EL (cell line): ENCODE measurements around the gene RNF11.
"Not testable (repeated sequence)": the region's sequence is repeated elsewhere in the genome, so short reads cannot be mapped to it uniquely, and the experiment has no call there.

Experiments used
- DNase-seq: peaks from one replicate; pipeline ENCODE4 v3.0.0-alpha.2; 2016

Gene RNF11, protein sequence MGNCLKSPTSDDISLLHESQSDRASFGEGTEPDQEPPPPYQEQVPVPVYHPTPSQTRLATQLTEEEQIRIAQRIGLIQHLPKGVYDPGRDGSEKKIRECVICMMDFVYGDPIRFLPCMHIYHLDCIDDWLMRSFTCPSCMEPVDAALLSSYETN

DNA sequence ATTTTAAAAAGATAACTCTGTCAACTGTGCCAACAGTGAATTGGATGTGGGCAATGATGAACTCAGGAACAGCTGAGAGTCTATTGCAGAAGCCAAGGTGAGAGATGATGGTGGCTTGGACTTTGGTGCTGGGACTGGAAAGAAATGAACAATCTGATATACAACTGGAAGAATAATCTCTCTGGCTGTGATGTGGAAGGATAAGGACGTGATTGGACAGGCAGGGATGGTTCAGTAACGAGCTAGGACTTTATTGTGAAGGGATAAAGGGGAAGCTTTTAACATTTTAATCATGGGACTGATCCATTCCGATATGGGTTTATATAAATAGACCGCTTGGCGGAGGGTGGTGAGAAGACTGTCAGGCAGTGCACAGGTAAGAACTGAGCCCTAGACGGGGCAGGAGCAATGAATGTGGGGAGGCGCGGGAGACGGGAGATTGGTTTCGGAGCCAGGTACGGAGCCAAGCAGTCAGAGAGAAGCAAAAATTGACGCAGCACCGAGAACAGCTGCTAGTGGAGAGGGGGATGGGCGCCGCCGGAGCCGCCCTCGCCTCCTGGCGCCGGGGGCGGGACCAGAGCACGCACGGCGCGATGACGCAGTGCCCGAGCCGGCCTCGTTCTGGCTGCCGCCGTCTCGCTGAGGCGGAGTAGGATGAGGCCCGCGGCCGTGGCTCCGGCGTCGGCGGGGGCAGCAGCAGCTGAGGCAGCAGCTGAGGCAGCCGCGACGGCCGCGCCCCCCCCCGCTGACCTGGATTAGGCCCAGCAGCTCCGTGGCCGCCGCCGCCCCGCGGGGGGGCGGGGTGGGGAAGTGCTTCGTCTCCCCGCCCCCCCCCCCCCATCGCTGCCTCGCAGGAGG lies at the start of gene RNF11:
RNF11 (plus strand) TSS at position 601 of the 858 bp plus-strand sequence. CDS start 484 bp downstream, outside the sequence.
- DNase-seq: peak; percentile 90

DNA sequence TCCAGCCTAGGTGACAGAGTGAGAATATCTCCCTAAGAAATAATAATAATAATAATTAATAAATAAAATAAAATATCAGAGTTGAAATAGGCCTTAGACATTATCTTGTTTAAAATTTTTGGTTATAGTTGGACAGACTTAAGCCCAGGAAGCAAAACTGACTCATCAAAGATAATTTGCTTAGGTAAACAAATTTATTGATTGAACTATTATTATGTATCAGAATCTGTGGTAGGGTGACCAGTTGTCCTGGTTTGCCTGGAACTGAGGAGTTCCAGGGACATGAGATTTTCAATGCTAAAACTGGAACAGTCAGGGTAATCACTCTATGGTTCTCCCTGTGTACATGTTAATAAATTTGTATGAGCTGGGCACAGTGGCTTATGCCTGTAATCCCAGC lies 47.8 kb upstream of the RNF11 start:
- no peak for DNase-seq

DNA sequence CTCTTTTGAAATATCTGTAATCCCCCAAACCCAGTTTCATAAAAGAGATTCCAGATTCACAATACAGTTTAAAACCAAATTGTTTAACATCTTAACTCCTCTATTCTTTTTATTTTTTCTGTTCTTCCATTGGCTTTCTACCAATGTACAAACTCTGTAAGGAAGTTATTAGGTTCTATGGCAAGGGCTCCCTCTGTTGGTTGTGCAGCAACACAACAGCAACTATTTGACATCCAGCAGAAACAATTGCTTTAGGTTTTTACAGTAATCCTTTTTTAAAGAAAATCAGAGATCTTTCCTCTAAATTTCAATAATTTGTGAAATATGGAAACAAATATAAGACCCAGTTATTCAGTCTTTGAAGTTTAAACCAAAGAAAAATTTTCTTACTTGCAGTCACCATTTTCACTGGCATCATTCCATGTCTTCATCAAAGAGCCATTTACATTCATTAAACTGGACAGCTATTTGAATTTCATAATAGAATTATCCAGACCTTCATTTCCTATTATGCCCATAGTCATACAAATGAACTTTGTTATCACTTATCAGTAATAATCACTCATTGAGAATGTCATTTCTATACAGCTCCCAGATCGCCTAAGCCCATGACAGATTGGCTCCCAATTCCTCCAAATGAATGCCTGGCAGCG lies 46.5 kb upstream of the RNF11 start:
- peak; percentile 68 for DNase-seq

DNA sequence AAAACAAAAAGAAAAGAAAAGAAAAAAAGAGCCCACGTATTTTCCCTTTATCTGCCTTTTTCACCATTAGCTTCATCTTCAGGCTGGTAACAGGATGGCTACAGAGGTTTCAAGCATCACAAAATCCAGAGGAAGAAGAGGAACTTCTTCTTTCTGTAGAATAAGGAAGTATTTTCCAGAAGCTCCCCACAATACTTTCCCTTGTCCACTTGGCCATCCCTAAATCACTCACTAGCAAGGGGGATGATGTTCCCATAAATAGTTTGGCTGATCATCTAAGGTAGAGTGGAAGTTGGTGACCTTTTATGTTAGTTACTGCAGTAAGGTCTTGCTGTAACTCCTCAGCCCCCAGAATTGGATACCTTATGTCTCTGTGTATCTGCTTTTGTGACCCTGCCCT lies 45.1 kb upstream of the RNF11 start:
- DNase-seq: no peak

DNA sequence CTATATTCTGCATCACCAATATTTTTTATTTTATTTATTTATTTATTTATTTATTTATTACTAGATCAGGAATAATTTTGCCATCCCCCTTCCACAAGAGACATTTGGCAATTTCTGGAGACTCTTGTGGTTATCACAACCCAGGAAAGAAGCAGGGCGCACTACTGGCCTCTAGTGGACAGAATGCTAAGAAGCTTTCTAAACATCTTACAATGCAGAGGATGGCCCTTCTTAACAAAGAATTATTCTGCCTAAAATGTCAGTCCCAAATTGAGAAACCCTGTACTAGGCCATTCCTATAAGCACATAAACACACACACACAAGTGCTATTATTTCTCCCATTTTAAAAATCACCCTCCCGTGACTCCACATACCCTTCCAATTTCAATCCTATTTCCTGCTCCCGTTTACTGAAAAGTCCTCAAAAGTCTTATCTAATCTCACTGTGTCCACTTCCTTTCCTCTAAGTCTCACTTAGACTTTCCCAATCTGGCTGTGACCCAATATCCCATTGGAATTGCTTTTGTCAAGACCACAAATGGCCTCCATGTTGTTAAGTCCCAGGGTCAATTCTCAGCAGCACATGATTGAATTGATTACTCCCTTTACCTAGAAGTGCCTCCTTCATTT lies 43.7 kb upstream of the RNF11 start:
- DNase-seq: peak; percentile 76

DNA sequence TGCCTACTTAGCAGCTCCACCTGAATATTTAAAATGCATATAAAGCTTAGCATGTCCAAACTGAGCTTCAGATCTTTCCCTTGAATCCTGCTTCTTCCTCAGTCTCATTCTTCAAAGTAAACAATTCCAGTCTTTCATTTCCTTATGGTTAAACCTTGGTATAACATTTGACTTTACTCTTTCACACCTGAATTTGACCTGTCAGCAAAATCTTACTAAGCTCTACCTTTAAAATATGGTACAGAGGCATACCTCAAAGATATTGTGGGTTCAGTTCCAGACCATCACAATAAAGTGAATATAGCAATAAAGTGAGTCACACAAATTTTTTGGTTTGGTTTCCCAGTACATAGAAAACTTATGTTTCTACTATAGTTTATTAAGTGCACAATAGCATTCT lies 42.5 kb upstream of the RNF11 start:
- no peak for DNase-seq

DNA sequence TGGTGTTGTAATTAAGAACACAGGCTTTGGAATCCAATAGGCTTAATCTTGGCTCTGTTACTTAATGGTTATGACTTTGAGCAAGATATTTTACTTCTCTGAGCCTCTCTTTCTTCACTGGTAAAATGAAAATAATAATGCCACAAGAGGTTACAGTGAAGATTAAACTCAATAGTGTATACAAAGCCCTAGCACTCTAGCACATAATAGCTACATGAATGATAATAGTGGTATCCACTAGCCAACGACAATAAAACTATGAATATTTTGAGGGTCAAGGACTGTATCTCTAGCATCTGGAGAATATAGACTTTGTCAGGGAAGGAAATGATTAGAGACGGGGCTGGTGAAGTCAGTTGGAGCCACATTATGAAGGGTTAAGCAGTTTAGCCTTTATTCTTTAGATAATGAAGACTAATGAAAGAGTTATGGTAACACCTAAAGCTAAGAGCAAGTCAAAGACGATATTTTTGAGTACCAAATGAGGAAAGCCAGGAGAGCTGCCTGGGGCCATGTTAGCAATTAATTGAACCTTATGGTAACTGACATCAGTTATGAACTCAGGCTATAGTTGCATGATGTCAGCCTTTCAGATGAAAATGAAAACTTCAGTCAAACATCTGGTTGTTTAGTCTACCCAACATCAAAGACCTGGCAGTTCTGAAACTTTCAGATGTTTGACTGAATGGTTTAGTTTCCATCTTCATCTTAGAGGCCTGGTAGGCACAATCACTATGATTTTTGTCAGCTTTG lies 32.8 kb upstream of the RNF11 start:
- DNase-seq: no peak

DNA sequence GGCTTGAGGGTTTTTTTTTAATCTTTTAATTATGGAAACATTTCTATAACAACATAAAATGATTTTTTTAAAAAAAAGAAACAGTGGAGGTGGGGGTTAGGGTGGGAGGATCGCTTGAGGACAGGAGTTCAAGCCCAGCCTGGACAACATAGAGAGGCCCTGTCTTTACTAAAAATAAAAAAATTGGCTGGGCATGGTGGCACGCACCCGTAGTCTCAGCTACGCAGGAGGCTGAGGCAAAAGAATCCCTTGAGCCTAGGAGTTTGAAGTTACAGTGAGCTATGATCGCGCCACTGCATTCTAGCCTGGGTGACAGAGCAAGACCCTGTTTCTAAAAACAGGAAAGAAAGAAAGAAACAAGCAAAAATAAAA lies 32.2 kb upstream of the RNF11 start:
- no peak for DNase-seq

DNA sequence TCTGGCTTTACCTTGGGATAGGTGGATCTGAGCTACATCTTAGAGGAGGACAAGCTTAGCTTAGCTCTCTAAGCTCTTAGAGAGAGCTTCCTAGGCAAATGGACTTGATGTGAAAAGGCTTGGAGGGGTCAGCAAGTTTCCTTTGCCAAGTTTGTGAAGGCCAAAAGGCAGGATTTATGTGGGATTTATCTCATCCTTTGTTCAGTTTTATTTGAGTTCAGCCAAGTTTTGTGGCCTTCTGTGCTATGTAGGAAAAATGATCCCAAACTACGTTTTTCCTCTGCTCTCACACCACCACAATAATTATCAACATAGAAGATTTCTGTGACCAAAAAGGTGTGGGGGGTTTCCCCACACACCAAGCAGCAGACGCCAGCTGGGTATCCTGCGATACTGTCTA lies 26.0 kb upstream of the RNF11 start:
- DNase-seq: no peak

DNA sequence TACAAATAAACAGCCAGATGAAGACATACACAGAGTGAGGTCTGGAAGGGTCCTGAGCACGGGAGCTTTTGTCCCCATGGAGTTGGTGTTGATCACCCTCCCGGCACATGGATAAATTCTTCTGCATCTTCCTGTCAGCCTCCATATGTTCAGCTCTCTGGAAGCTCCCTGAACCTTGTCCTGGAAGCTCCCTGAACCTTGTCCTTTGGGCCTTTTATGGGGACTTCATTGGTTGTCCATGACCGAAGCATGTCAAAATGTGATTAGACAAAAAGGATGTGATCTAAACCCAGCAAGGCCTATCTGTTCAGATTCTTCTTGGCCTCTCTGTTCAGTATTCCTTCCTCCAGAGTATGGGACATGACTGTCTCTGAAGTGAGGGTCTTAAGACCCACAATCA lies 25.4 kb upstream of the RNF11 start:
- DNase-seq: no peak

DNA sequence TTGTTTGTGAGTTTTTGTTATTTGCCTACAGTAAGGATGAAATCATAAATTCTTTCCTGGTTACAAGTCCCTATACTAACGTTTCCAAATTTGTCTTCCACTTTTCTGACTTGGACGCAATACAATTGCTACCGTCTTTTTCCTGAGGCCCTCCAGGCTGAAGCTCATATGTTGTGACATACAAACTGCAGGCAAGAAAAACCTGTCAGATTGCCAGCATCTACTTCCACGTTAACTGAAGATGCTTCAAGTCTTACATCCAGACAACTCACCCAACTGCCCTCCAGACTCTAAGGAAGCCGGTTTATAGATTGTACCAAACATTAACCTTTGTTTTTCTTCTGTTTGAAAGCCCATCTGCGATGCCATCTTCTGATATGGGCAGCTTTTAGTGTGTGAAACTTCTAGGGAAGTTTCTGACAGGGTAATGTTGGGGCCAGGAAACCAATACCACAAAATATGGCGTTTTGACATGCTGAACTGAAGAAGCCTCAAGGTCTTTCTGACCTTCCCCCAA lies 21.4 kb upstream of the RNF11 start:
- DNase-seq: peak; percentile 81

DNA sequence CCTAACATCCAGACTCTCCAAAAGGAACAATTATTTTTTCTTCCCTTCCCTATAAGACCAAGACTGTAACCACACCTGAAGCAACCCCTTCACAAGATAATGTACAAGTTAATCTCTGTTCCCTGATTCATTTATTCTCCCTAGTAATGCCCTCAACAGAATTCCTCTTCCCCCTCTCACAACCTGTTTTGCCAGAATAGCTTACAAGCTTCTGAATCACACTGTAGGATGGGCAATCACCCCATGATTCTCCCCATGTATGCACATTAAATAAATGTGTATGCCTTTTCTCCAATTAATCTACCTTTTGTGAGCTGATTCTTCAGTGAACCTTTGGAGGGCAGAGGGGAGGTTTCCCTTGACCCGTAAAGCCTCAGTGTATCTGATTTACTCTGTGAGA lies 20.9 kb upstream of the RNF11 start:
- DNase-seq: peak; percentile 27

DNA sequence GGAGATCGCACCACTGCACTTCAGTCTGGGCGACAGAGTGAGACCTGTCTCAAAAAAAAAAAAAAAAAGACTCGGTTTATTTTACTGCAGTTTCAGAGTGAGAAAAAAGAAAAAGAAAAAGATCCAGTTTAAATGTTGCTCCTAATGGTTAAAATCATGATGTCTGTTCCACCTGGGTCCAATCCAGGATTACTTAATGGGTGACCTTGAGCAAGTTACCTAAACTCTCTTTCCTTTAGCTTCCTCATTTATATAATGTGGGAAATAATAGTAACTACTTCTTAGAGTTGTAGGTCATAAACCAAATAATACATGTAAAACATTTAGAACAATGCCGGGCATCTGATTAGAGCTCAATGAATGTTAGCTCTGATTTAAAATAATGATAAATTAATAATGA lies 19.4 kb upstream of the RNF11 start:
- DNase-seq: no peak

DNA sequence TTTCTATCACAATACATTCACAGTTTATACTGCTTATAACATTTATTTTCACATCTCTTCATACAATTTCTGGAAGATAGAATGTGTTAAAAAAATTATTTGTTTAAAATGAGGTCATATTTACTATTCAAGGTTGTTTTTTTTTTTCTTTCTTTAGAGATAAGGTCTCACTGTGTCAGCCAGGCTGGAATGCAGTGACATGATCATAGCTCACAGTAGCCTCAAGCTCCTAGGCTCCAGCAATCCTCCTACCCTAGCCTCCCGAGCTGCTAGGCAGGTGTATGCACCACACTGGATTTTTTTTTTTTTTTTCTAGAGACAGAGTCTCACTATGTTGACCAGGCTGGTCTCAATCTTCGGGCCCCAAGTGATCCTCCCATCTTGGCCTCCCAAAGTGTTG lies 19.0 kb upstream of the RNF11 start:
- no peak for DNase-seq

DNA sequence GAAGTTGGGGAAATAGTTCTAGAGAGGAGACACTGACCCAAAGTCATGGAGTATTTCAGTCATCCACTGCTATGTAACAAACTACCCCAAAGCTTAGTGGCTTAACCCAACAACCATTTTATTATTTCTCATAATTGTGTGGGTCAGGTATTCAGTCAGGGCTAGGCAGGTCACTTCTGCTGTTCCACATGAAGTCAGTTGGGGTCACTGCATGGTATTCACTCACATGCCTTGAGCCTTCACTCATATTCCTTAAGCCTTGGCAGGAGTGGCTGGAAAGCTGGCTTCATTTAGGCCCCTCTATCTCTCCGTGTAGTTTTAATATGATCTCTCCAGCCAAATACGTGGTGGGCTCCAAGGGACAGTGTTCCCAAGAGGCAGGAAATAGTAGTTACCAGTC lies 17.5 kb upstream of the RNF11 start:
- no peak for DNase-seq

DNA sequence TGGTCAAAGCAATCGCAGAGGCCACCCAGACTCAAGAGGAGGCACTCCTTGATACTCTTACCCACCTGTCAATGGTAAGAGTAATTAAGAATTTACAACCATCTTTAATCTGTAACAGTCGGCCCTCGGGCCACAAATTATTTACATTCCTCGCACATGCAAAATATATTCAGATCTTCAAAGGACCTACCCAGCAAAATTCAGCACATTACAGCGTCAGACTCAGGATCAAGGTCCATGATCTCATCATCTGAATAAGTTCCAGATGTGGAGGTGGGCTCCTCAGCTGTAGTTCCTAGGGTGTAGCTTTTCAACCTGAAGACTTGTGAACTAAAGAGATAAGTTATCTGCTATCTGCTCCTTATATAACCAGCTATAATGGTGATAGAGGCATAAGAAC lies 17.1 kb upstream of the RNF11 start:
- no peak for DNase-seq

DNA sequence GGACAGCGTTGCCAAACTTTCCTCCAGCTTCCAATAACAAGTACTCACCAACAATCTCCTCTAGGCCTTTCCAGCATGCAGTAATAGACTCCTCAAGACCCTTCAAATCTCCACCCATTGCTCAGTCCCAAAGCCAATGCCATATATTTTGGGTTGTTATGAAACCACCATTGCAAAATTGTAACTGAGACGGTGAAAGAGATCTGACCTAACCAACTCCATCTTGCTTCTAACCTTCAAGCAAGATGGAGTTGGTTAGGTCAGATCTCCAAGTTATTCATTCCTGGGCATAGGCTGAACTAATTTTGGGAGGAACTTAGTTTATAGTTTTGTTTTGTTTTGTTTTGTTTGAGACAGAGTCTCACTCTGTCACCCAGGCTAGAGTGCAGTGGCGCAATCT lies 14.5 kb upstream of the RNF11 start:
- not testable (repeated sequence) for DNase-seq

DNA sequence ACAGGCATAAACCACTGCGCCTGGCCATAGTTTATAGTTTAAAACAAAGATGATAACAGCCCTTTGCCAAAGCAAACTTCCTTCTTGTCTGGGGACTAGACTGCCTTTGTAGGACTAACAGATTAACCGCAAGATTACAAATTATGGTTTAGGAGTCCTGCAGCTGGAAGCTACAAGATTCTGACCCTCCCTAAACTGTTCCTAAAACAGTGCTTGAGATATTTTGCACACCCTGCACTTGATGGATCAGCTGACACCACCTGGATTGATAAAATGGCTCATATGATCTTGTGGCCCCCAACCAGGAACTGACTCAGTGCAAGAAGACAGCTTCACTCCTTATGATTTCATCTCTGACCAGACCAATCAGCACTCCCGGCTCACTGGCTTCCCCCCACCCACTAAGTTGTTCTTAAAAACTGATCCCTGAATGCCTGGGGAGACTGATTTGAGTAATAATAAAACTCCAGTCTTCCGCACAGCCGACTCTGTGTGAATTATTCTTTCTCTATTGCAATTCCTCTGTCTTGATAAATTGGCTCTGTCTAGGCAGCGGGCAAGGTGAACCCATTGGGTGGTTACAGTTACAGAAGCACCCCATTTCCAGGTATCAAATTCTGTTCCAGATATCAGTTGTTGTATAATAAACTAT lies 13.8 kb upstream of the RNF11 start:
- no peak for DNase-seq

DNA sequence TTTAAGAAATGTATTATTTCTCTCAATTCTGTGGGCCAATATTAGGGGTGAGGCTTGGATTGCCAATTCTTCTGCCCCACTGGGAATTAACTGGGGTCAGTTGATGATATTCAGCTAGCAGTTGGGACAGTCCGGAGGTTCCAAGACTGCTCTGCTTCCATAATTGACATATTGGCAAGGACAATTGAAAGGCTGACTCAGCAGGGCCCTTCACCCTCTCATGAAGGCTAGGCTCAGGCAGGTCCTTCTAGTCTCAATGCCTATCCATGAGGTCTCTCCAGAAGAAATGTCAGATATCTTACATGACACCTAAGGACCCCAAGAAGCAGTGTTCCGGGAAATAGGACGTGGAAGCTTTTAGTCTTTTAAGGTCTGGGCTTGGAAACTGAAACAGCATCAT lies 13.3 kb upstream of the RNF11 start:
- DNase-seq: no peak

DNA sequence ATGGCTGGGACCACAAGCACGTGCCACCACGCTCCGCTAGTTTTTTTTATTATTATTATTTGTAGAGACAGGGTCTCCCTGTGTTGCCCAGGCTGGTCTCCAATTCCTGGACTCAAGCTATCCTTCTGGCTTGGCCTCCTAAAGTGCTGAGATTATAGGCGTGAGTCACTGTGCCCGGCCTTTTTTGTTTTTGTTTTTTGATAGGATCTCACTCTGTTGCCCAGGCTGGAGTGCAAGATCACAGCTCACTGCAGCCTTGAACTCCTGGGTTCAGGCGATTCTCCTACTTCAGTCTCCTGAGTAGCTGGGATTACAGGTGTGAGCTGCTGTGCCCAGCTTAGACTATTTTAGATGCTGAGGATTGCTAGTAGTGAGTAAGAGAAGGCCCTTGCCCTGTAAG lies 11.8 kb upstream of the RNF11 start:
- no peak for DNase-seq

DNA sequence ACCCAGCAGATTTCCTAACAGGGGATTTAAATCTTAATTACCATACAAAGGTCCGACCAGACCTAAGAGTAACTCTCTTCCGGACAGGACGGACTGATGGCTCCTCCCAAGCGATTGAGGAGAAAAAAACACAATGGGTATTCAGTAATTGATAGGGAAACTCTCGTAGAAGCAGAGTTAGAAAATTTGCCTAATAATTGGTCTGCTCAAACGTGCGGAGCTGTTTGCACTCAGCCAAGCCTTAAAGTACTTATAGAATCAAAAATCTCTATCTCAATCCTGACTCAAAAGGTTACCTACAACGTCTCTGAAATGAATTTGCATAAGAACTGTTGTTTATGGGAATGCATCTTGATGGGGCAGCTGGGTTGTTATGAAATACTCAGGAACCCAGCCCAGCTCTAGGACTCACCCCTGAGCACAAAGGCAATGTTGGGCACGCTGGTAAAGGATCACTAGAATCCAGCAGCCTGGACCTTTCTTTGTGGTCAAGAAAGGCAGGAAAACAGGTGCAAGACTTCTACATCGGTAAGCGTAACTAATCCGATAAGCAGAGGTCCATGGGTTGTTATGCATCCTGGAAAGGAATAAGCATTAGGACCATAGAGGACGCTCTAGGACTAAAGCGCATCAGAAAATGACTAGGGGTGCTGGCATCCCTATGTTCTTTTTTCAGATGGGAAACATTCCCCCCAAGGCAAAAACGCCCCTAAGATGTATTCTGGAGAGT lies 8.7 kb upstream of the RNF11 start:
- DNase-seq: not testable (repeated sequence)

DNA sequence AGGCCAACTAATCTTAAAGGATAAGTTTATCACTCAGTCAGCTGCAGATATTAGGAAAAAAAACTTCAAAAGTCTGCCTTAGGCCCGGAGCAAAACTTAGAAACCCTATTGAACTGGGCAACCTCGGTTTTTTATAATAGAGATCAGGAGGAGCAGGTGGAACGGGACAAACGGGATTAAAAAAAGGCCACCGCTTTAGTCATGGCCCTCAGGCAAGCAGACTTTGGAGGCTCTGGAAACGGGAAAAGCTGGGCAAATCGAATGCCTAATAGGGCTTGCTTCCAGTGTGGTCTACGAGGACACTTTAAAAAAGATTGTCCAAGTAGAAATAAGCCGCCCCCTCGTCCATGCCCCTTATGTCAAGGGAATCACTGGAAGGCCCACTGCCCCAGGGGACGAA lies 7.6 kb upstream of the RNF11 start:
- DNase-seq: not testable (repeated sequence)
